GM12878 (cell line): ENCODE data around the gene KRT20. TPM values are rescaled to one million over a fixed set of nuclear protein-coding genes. Genes with fewer than 3 reads are reported as not detected.

Source experiments
- ATF7 ChIP-seq: fragments of 450-650 bp; IDR thresholded peaks from 2 replicates; pipeline ENCODE4 v1.6.1; 2016; ENCODE audit warnings: low read depth, mild to moderate bottlenecking
- BACH1 ChIP-seq: fragments of 450-650 bp; IDR thresholded peaks from 2 replicates; pipeline ENCODE4 v1.6.1; 2017; ENCODE audit warnings: mild to moderate bottlenecking, borderline replicate concordance
- BCL11A ChIP-seq: IDR thresholded peaks from 2 replicates; pipeline ENCODE4 v1.6.1; 2011; ENCODE audit warnings: low read depth, low read length
- CBFB ChIP-seq: IDR thresholded peaks from 2 replicates; pipeline ENCODE4 v1.6.1; 2016; ENCODE audit warnings: antibody characterized with exemption, low read depth
- CEBPB ChIP-seq, 2 experiments: fragments of 150-350 bp in 1 of 2; IDR thresholded peaks; 2 replicates each; pipeline ENCODE4 v1.6.1; 2012 to 2014; ENCODE audit warnings: low read depth in 2 of 2, low read length in 2 of 2, borderline replicate concordance in 1 of 2, inconsistent platforms in 1 of 2
- EED ChIP-seq: sonication (generic); IDR thresholded peaks from 2 replicates; pipeline ENCODE4 v1.6.1; 2016; ENCODE audit warnings: antibody characterized with exemption, low read depth
- EP300 ChIP-seq, 2 experiments: fragments of 150-350 bp in 1 of 2; IDR thresholded peaks; 2 replicates each; pipeline ENCODE4 v1.6.1; 2011 to 2012; ENCODE audit warnings: low read depth in 2 of 2, low read length in 2 of 2, borderline replicate concordance in 1 of 2, improper control_type of control experiment in 1 of 2, inconsistent platforms in 1 of 2; ENCODE audit not compliant: control insufficient read depth in 1 of 2
- EZH2 ChIP-seq: IDR thresholded peaks from 2 replicates; pipeline ENCODE4 v1.6.1; 2012; ENCODE audit warnings: low read depth, mild to moderate bottlenecking, control low read depth, inconsistent platforms, low read length, borderline replicate concordance; ENCODE audit not compliant: control insufficient read depth
- FOXM1 ChIP-seq: IDR thresholded peaks from 2 replicates; pipeline ENCODE4 v1.6.1; 2012; ENCODE audit warnings: low read depth, mild to moderate bottlenecking, inconsistent platforms, low read length, moderate library complexity
- GABPA ChIP-seq: IDR thresholded peaks from 2 replicates; pipeline ENCODE4 v1.6.1; 2014; ENCODE audit warnings: antibody characterized with exemption, low read depth, mild to moderate bottlenecking, inconsistent platforms
- IKZF1 ChIP-seq: fragments of 450-650 bp; conservative IDR thresholded peaks from 2 replicates; pipeline ENCODE4 v1.6.1; 2017; ENCODE audit warnings: antibody characterized with exemption, mild to moderate bottlenecking
- IKZF2 ChIP-seq, 2 experiments: fragments of 450-650 bp; IDR thresholded peaks; 2 replicates each; pipeline ENCODE4 v1.6.1; 2017; ENCODE audit warnings: mild to moderate bottlenecking in 2 of 2, moderate library complexity in 2 of 2
- MTA2 ChIP-seq: fragments of 450-650 bp; IDR thresholded peaks from 2 replicates; pipeline ENCODE4 v1.6.1; 2016; ENCODE audit warnings: low read depth, mild to moderate bottlenecking, moderate library complexity
- MXI1 ChIP-seq: fragments of 150-350 bp; IDR thresholded peaks from 2 replicates; pipeline ENCODE4 v1.6.1; 2011; ENCODE audit warnings: low read depth, mild to moderate bottlenecking, inconsistent platforms, low read length, improper control_type of control experiment
- NFIC ChIP-seq: IDR thresholded peaks from 2 replicates; pipeline ENCODE4 v1.6.1; 2012; ENCODE audit warnings: low read depth, mild to moderate bottlenecking, inconsistent platforms, low read length, moderate library complexity
- NFYA ChIP-seq: IDR thresholded peaks from 2 replicates; pipeline ENCODE4 v1.6.1; 2011; ENCODE audit warnings: low read depth, mild to moderate bottlenecking, low read length, improper control_type of control experiment, borderline replicate concordance
- NR2F1 ChIP-seq: fragments of 450-650 bp; conservative IDR thresholded peaks from 2 replicates; pipeline ENCODE4 v1.6.1; 2017; ENCODE audit warnings: mild to moderate bottlenecking
- RUNX3 ChIP-seq: IDR thresholded peaks from 2 replicates; pipeline ENCODE4 v1.6.1; 2012; ENCODE audit warnings: low read length, inconsistent platforms
- SPI1 ChIP-seq: IDR thresholded peaks from 2 replicates; pipeline ENCODE4 v1.6.1; 2011; ENCODE audit warnings: low read depth, mild to moderate bottlenecking, low read length, moderate library complexity, borderline replicate concordance; ENCODE audit not compliant: insufficient read depth
- TCF7 ChIP-seq: IDR thresholded peaks from 2 replicates; pipeline ENCODE4 v1.6.1; 2014; ENCODE audit warnings: antibody characterized with exemption, borderline replicate concordance
- polyA plus RNA-seq, 11 experiments: library from polyadenylated mRNA; depleted of rRNA in 4 of 11; unstranded in 6 of 11; stranded (reverse) in 5 of 11; fragments of >200 nt; fragmentation: Nextera tagmentation in 4 of 11; fragmentation: Illumina TruSeq in 1 of 11; extraction: Ambion mirVana in 4 of 11; extraction: Trizol in 1 of 11; gene quantifications; 1 replicate in 1 of 11; 2 replicates in 10 of 11; pipeline versions ENCODE4 v1.2.1 to v1.2.3, GENCODE V29; 2011 to 2016; ENCODE audit warnings: inconsistent platforms in 2 of 11, missing spikeins in 2 of 11, low read depth in 1 of 11
- total RNA-seq, 4 experiments: library from RNA; depleted of rRNA in 3 of 4; stranded (reverse); fragments of >200 nt in 3 of 4; fragmentation: Illumina TruSeq in 1 of 4; extraction: Trizol in 1 of 4; gene quantifications; 2 replicates each; pipeline versions ENCODE4 v1.2.1 to v1.2.3, GENCODE V29; 2013 to 2021
- TF ChIP-seq, protein P1 (sequence below): fragments of 450-650 bp; IDR thresholded peaks from 2 replicates; pipeline ENCODE4 v1.6.1; 2017; ENCODE audit warnings: mild to moderate bottlenecking, moderate library complexity
- TF ChIP-seq, protein P2 (sequence below): fragments of 450-650 bp; IDR thresholded peaks from 2 replicates; pipeline ENCODE4 v1.6.1; 2017; ENCODE audit warnings: low read depth, mild to moderate bottlenecking, moderate library complexity
- TF ChIP-seq, protein P3 (sequence below): fragments of 450-650 bp; IDR thresholded peaks from 2 replicates; pipeline ENCODE4 v1.6.1; 2017; ENCODE audit warnings: mild to moderate bottlenecking, low read depth, inconsistent platforms; ENCODE audit not compliant: poor library complexity, severe bottlenecking

KRT20 gene
- total and polyA plus RNA-seq, 10 of the 15 experiments (the other 5 are each of a cell fraction or from before 2014, with no cell fraction given): 0.23 TPM; not detected in 9

DNA sequence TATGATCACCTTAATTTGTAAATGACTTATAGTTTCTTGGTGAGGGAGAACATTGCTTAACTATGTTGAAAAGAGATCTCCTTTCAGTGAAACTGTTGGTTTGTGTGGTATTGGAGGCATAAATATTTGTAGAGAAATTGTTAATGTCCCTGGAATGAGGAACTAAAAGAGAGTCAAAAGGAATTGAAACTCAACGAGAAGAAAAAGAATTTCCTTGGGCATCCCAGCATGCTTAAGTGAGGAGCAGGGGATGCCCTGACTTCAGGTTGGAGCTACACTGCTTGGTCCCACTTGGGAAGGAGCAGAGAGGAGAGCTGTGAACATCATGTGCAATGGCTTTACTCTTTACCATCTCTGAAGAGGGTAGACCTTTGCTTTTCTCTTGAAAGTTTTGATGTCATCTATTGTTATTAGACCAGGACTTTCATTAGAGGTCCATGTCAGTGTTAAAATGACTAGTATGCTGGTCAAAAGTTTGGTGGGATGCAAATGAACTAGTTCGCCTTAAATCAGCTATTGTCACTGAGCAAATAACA is 30.7 kb upstream of the KRT20 start (continued):
- TF ChIP-seq, protein P1, sequence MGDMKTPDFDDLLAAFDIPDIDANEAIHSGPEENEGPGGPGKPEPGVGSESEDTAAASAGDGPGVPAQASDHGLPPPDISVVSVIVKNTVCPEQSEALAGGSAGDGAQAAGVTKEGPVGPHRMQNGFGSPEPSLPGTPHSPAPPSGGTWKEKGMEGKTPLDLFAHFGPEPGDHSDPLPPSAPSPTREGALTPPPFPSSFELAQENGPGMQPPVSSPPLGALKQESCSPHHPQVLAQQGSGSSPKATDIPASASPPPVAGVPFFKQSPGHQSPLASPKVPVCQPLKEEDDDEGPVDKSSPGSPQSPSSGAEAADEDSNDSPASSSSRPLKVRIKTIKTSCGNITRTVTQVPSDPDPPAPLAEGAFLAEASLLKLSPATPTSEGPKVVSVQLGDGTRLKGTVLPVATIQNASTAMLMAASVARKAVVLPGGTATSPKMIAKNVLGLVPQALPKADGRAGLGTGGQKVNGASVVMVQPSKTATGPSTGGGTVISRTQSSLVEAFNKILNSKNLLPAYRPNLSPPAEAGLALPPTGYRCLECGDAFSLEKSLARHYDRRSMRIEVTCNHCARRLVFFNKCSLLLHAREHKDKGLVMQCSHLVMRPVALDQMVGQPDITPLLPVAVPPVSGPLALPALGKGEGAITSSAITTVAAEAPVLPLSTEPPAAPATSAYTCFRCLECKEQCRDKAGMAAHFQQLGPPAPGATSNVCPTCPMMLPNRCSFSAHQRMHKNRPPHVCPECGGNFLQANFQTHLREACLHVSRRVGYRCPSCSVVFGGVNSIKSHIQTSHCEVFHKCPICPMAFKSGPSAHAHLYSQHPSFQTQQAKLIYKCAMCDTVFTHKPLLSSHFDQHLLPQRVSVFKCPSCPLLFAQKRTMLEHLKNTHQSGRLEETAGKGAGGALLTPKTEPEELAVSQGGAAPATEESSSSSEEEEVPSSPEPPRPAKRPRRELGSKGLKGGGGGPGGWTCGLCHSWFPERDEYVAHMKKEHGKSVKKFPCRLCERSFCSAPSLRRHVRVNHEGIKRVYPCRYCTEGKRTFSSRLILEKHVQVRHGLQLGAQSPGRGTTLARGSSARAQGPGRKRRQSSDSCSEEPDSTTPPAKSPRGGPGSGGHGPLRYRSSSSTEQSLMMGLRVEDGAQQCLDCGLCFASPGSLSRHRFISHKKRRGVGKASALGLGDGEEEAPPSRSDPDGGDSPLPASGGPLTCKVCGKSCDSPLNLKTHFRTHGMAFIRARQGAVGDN: no peak
- 0 out of 2 replicates have a peak, but pooled peaks have one; percentile 35 for TF ChIP-seq SPI1
- TF ChIP-seq EP300 (IDR thresholded peaks at IDR 0.05; ENCODE audit: borderline replicate concordance in 1 of 2, control insufficient read depth in 1 of 2, low read depth in 2 of 2, low read length in 2 of 2): peak in 1 of 2 experiments; percentile 66; a peak in 1 of 4 replicates
- peak; percentile 77 for TF ChIP-seq ATF7
- 0 out of 2 replicates have a peak, but pooled peaks have one; percentile 43 for TF ChIP-seq TCF7
- TF ChIP-seq, protein P2, sequence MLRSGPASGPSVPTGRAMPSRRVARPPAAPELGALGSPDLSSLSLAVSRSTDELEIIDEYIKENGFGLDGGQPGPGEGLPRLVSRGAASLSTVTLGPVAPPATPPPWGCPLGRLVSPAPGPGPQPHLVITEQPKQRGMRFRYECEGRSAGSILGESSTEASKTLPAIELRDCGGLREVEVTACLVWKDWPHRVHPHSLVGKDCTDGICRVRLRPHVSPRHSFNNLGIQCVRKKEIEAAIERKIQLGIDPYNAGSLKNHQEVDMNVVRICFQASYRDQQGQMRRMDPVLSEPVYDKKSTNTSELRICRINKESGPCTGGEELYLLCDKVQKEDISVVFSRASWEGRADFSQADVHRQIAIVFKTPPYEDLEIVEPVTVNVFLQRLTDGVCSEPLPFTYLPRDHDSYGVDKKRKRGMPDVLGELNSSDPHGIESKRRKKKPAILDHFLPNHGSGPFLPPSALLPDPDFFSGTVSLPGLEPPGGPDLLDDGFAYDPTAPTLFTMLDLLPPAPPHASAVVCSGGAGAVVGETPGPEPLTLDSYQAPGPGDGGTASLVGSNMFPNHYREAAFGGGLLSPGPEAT: no peak
- no peak for TF ChIP-seq NFYA
- TF ChIP-seq BACH1: 0 out of 2 replicates have a peak, but pooled peaks have one; percentile 16
- TF ChIP-seq, protein P3, sequence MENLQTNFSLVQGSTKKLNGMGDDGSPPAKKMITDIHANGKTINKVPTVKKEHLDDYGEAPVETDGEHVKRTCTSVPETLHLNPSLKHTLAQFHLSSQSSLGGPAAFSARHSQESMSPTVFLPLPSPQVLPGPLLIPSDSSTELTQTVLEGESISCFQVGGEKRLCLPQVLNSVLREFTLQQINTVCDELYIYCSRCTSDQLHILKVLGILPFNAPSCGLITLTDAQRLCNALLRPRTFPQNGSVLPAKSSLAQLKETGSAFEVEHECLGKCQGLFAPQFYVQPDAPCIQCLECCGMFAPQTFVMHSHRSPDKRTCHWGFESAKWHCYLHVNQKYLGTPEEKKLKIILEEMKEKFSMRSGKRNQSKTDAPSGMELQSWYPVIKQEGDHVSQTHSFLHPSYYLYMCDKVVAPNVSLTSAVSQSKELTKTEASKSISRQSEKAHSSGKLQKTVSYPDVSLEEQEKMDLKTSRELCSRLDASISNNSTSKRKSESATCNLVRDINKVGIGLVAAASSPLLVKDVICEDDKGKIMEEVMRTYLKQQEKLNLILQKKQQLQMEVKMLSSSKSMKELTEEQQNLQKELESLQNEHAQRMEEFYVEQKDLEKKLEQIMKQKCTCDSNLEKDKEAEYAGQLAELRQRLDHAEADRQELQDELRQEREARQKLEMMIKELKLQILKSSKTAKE: peak; percentile 37
- TF ChIP-seq MXI1: no peak
- TF ChIP-seq EZH2: no peak
- peak; percentile 44 to 52; a peak in 3 of 4 replicates for TF ChIP-seq IKZF2 (IDR thresholded peaks at IDR 0.05)
- peak; percentile 85 for TF ChIP-seq NR2F1
- peak; percentile 81 for TF ChIP-seq EED
- peak; percentile 95 for TF ChIP-seq NFIC
- TF ChIP-seq IKZF1: peak; percentile 33
- peak; percentile 82 for TF ChIP-seq BCL11A
- peak; percentile 26; the same call in 1 of the 2 replicates for TF ChIP-seq GABPA
- TF ChIP-seq MTA2: peak; percentile 76
- TF ChIP-seq FOXM1: peak; percentile 82; the same call in 1 of the 2 replicates
- peak in 1 of 2 experiments; percentile 75; a peak in 1 of 4 replicates for TF ChIP-seq CEBPB (IDR thresholded peaks at IDR 0.05; ENCODE audit: borderline replicate concordance in 1 of 2, low read depth in 2 of 2, low read length in 2 of 2)
- 0 out of 2 replicates have a peak, but pooled peaks have one; percentile 11 for TF ChIP-seq CBFB
- peak; percentile 82 for TF ChIP-seq RUNX3
